DOHH2 (cell line): ENCODE data around the gene FOLR2.

ENCODE experiments used
- H3F3A ChIP-seq: fragments of 200-600 bp; sonication (generic), shearing (Covaris generic); 2 replicates; pipeline ENCODE4 v1.6.0; 2016; ENCODE audit warnings: antibody characterized with exemption, mild to moderate bottlenecking; ENCODE audit not compliant: control insufficient read depth, insufficient read depth
- H3K27ac ChIP-seq: fragments of 200-600 bp; sonication (generic); 2 replicates; pipeline ENCODE4 v1.5.1; 2014; ENCODE audit warnings: low read depth, mild to moderate bottlenecking, low read length, moderate library complexity
- H3K27me3 ChIP-seq: fragments of 200-600 bp; sonication (generic); 2 replicates; pipeline ENCODE4 v1.6.1; 2014; ENCODE audit warnings: mild to moderate bottlenecking, low read length, mixed read lengths; ENCODE audit not compliant: control insufficient read depth
- H3K36me3 ChIP-seq: fragments of 200-600 bp; sonication (generic); 2 replicates; pipeline ENCODE4 v1.6.1; 2014; ENCODE audit warnings: mild to moderate bottlenecking, low read length, moderate library complexity, mixed read lengths; ENCODE audit not compliant: control insufficient read depth
- H3K4me1 ChIP-seq: fragments of 200-600 bp; sonication (generic); 2 replicates; pipeline ENCODE4 v1.6.1; 2014; ENCODE audit warnings: mild to moderate bottlenecking, low read length, mixed read lengths; ENCODE audit not compliant: control insufficient read depth
- H3K4me2 ChIP-seq: fragments of 200-600 bp; sonication (generic); 2 replicates; pipeline ENCODE4 v1.6.0; 2014; ENCODE audit warnings: mild to moderate bottlenecking, low read length, moderate library complexity
- H3K4me3 ChIP-seq: fragments of 200-600 bp; sonication (generic); 2 replicates; pipeline ENCODE4 v1.5.1; 2014; ENCODE audit warnings: mild to moderate bottlenecking, low read length, mixed read lengths
- H3K79me2 ChIP-seq: fragments of 200-600 bp; sonication (generic); 2 replicates; pipeline ENCODE4 v1.6.1; 2014; ENCODE audit warnings: mild to moderate bottlenecking, low read length, mixed read lengths; ENCODE audit not compliant: control insufficient read depth
- H3K9me2 ChIP-seq: fragments of 200-600 bp; sonication (generic); replicated peaks from 2 replicates; pipeline ENCODE4 v1.6.1; 2014; ENCODE audit warnings: mild to moderate bottlenecking, low read length, mixed read lengths; ENCODE audit not compliant: control insufficient read depth
- H3K9me3 ChIP-seq: fragments of 200-600 bp; sonication (generic); 2 replicates; pipeline ENCODE4 v1.6.1; 2014; ENCODE audit warnings: antibody characterized with exemption, low read length, mixed read lengths; ENCODE audit not compliant: control insufficient read depth, insufficient read depth
- H4K20me1 ChIP-seq: fragments of 200-600 bp; sonication (generic); 2 replicates; pipeline ENCODE4 v1.6.0; 2014; ENCODE audit warnings: low read depth, mild to moderate bottlenecking, antibody characterized with exemption, low read length, moderate library complexity; ENCODE audit not compliant: control insufficient read depth, insufficient read depth
- EZH2phosphoT487 ChIP-seq: fragments of 200-600 bp; sonication (generic); IDR thresholded peaks from 2 replicates; pipeline ENCODE4 v1.6.1; 2017; ENCODE audit warnings: borderline replicate concordance, mild to moderate bottlenecking, antibody characterized with exemption, low read length, moderate library complexity, mixed read lengths
- TF ChIP-seq, protein P1 (sequence below): fragments of 200-600 bp; sonication (generic); IDR thresholded peaks from one replicate; pipeline ENCODE4 v1.5.1; 2014; ENCODE audit warnings: antibody characterized with exemption, mild to moderate bottlenecking, low read depth, low read length; ENCODE audit not compliant: poor library complexity, severe bottlenecking

FOLR2 gene

DNA sequence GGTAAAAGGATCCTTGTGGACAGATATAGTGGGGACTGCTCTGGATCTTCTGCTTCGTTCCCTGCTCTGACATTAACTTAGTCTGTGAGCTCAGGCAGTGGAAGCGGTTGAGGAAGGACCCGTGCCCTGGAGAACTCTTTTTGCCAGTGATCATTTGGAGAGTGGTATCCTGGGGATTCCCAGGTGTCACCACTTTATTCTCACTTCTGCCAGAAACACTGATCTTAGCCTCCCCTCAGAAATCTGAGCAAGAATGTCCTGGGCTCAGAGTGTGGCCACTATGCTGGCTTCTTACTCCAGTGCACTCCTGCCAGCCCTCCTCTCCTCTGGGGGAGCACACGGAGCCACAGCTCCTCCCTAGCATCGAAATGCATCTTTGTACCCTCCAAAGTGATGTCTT is 35.0 kb downstream of the FOLR2 start:
- Histone ChIP-seq H3K36me3 (no peaks in the 10 kb centered on the region), H3F3A (no peaks in the 10 kb centered on the region), H3K27me3 (peaks cover 30% of the 10 kb centered on the region), H3K9me2 (no peaks in the 10 kb centered on the region), H4K20me1 (no peaks in the 10 kb centered on the region), H3K4me1 (no peaks in the 10 kb centered on the region), H3K9me3 (no peaks in the 10 kb centered on the region), H3K4me2 (no peak overlapping the region), H3K79me2 (no peaks in the 10 kb centered on the region), H3K4me3 (no peak overlapping the region), H3K27ac (no peak overlapping the region)
- TF ChIP-seq, protein P1, sequence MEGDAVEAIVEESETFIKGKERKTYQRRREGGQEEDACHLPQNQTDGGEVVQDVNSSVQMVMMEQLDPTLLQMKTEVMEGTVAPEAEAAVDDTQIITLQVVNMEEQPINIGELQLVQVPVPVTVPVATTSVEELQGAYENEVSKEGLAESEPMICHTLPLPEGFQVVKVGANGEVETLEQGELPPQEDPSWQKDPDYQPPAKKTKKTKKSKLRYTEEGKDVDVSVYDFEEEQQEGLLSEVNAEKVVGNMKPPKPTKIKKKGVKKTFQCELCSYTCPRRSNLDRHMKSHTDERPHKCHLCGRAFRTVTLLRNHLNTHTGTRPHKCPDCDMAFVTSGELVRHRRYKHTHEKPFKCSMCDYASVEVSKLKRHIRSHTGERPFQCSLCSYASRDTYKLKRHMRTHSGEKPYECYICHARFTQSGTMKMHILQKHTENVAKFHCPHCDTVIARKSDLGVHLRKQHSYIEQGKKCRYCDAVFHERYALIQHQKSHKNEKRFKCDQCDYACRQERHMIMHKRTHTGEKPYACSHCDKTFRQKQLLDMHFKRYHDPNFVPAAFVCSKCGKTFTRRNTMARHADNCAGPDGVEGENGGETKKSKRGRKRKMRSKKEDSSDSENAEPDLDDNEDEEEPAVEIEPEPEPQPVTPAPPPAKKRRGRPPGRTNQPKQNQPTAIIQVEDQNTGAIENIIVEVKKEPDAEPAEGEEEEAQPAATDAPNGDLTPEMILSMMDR: no peak
- no peak for TF ChIP-seq EZH2phosphoT487

DNA sequence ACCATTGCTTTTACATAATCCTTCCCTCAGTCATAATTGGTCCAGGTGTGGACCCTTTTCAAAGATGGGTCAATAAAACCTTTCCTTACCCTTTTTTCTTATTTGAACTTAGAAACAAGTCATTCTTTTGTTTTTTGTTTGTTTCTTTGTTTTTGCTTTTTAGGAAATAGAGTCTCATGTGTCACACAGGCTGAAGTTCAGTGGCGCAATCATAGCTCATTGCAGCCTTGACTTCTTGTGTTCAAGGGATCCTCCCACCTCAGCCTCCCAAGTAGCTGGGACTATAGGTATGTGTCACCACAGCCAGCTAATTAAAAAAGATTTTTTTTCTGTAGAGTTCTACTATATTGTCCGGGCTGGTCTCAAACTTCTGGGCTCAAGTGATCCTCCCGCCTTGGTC is 36.8 kb downstream of the FOLR2 start:
- Histone ChIP-seq H3K27ac (no peak overlapping the region), H3K9me3 (no peaks in the 10 kb centered on the region), H4K20me1 (no peaks in the 10 kb centered on the region), H3K4me2 (no peak overlapping the region), H3K4me1 (no peaks in the 10 kb centered on the region), H3F3A (no peaks in the 10 kb centered on the region), H3K27me3 (peaks cover 25% of the 10 kb centered on the region), H3K36me3 (no peaks in the 10 kb centered on the region), H3K79me2 (no peaks in the 10 kb centered on the region), H3K4me3 (no peak overlapping the region), H3K9me2 (no peaks in the 10 kb centered on the region)
- no peak for TF ChIP-seq EZH2phosphoT487
- TF ChIP-seq, protein P1: no peak

DNA sequence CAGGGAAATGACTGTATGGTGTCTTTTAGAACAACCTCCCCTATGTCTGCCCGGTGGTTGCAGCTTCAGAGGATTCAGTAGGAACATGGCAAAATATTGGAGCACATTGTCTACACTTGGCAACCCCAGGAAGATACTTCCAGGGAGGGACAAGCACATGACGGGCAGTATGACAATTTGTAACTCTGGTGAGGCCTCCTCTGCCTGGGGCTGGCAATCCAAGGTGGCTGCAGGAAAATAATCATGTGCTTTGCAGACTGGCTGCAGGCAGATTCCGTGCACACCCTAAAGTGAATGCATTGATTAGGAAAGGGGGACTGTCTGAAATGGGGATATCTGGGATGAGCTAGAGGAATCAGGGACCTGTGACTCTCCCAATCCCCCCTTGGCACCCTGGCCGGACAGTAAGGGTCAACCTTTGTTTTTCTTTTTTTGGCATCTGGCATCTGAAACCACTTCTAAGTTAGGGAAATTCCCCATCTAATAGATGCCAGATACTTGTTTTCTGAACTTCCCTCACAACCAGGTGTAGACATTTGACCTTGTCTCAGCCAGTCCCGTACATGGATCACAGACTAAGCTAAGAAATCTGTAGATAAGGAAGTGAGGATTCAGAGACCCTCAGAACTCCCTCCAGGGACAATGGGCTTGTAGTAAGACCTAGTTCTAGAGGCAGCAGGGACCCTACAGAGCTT is 37.9 kb downstream of the FOLR2 start:
- H3K79me2 ChIP-seq: no peaks in the 10 kb centered on the region
- H3K4me2 ChIP-seq: no peak overlapping the region
- no peak overlapping the region for H3K4me3 ChIP-seq
- H3K27ac ChIP-seq: no peak overlapping the region
- H4K20me1 ChIP-seq: no peaks in the 10 kb centered on the region
- no peaks in the 10 kb centered on the region for H3K9me2 ChIP-seq
- H3K9me3 ChIP-seq: no peaks in the 10 kb centered on the region
- no peaks in the 10 kb centered on the region for H3F3A ChIP-seq
- no peaks in the 10 kb centered on the region for H3K36me3 ChIP-seq
- TF ChIP-seq, protein P1: no peak
- TF ChIP-seq EZH2phosphoT487: no peak
- H3K27me3 ChIP-seq: peaks cover 24% of the 10 kb centered on the region
- H3K4me1 ChIP-seq: no peaks in the 10 kb centered on the region
